Activated CD4-positive, alpha-beta T cell treated with anti-CD3 and anti-CD28 coated beads, Interleukin-2, amount 50 U/mL, for 16 hours (primary cell): Measurements from ENCODE around the gene HLA-DRB1.
"Not testable (repeated sequence)": the region's sequence is repeated elsewhere in the genome, so short reads cannot be mapped to it uniquely, and the experiment has no call there.

Source experiments
- DNase-seq: peaks from one replicate; pipeline ENCODE4 v3.0.0-alpha.2; 2020

Gene HLA-DRB1

GRCh38 chr6:32554116-32554965 lies 35.3 kb downstream of the HLA-DRB1 start:
- no peak for DNase-seq

- no peak for DNase-seq
These were observed 36.5 kb downstream of the HLA-DRB1 start for GRCh38 chr6:32553037-32553742.

GRCh38 chr6:32551410-32551809 lies 38.2 kb downstream of the HLA-DRB1 start:
- DNase-seq, result no peak

- DNase-seq, result no peak
These were observed 49.8 kb downstream of the HLA-DRB1 start for GRCh38 chr6:32539839-32540238.

- not testable (repeated sequence) for DNase-seq
These were observed 59.2 kb downstream of the HLA-DRB1 start for GRCh38 chr6:32530431-32530793.

- peak; percentile 28 for DNase-seq
These were observed 59.8 kb downstream of the HLA-DRB1 start, which contains the start of gene HLA-DRB5 for GRCh38 chr6:32529697-32530430. HLA-DRB5 (minus strand) TSS chr6:32530287; CDS start chr6:32530224, 63 bp downstream.
